ENCODE results near the gene DNM1L.

GRCh38 chr12:32659908-32660440 is 19.1 kb upstream of the DNM1L start:
- TF ChIP-seq EZH2 (IDR thresholded peaks at IDR 0.05; ENCODE audit: insufficient read depth, poor library complexity, severe bottlenecking) = no peak
- no peak for TF ChIP-seq EZH2phosphoT487 (IDR thresholded peaks at IDR 0.05; ENCODE audit: insufficient read depth, low read depth)

Measured in GM23248 (cell line).